ENCODE measurements around the gene MAPK8IP2. TPM values are rescaled to one million over a fixed set of nuclear protein-coding genes. Genes with fewer than 3 reads are reported as not detected.

Gene MAPK8IP2
- total RNA-seq, 1 experiment from 2014 or later: 6.4 TPM

DNA sequence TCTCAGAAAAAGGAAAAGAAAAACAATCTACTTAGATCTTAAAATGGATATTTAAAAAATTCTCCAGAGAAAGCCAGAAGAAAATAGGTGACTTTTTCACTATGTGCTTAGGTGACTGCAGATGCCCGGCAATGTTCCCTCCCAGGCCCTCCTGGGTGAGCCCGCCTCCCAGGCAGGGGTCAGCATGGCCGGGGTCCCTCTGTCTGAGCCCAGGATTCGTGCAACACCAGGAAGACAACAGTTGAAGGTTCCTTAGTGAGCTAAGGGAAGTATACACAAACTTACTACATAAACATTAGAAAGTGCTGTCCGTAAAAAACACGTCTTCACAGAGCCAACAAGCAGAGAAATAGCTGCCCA lies 11.6 kb downstream of the MAPK8IP2 start:
- H3K9ac ChIP-seq (ENCODE audit: low read length): no peak overlapping the region
- ATAC-seq (no peak), DNase-seq (ENCODE audit: low read depth, low spot score) (no peak)
- ChIA-PET CTCF (interaction anchor here (1.6 kb wide), 1 partner anchor 86 kb away, joined by 3 read pairs; the partner anchor contains the start of gene SCO2), POLR2A (no interaction called here), RAD21 (ENCODE audit: low non-redundant PET in 1 of 2, low total read pairs in 2 of 2, uncharacterized antibody in 2 of 2, unreplicated experiment in 2 of 2) (no interaction called here)
- no peaks in the 10 kb centered on the region for H3K79me2 ChIP-seq (ENCODE audit: insufficient read depth, low read length)
- H3K27ac ChIP-seq (ENCODE audit: low read depth, low read length): no peak overlapping the region
- no peaks in the 10 kb centered on the region for H3K36me3 ChIP-seq (ENCODE audit: control insufficient read depth in 1 of 2, insufficient read depth in 2 of 2, low read length in 2 of 2)
- H4K20me1 ChIP-seq (ENCODE audit: insufficient read depth): no peaks in the 10 kb centered on the region
- no peaks in the 10 kb centered on the region for H3K9me3 ChIP-seq (ENCODE audit: control insufficient read depth in 1 of 2, insufficient read depth in 1 of 2, low read depth in 1 of 2, low read length in 2 of 2)
- peaks cover 19 to 28% of the 10 kb centered on the region in 2 experiments for H3K4me1 ChIP-seq (ENCODE audit: control insufficient read depth in 1 of 2, insufficient read depth in 2 of 2, low read length in 2 of 2)
- intact Hi-C loops (cut with micrococcal nuclease): loop anchor here (2.0 kb wide), 1 partner anchor 29 kb away; the partner anchor contains the start of gene CHKB
- no TSS peak for BruUV-seq (replicated peaks)
- H2AFZ ChIP-seq (ENCODE audit: low read depth, low read length, poor library complexity, severe bottlenecking): no peak overlapping the region
- TF ChIP-seq ZFX (IDR thresholded peaks at IDR 0.05): no peak
- TF ChIP-seq EGR1 (IDR thresholded peaks at IDR 0.05; ENCODE audit: low read depth): no peak
- TF ChIP-seq, protein P1, sequence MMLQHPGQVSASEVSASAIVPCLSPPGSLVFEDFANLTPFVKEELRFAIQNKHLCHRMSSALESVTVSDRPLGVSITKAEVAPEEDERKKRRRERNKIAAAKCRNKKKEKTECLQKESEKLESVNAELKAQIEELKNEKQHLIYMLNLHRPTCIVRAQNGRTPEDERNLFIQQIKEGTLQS (IDR thresholded peaks at IDR 0.05): no peak
- TF ChIP-seq SRF (IDR thresholded peaks at IDR 0.05; ENCODE audit: low read depth): no peak
- TF ChIP-seq CTCF (IDR thresholded peaks at IDR 0.05 in 2 of 3, conservative IDR thresholded peaks at IDR 0.05 in 1 of 3; ENCODE audit: borderline replicate concordance in 1 of 3, insufficient read depth in 1 of 3, low read depth in 2 of 3, low read length in 2 of 3): no peak
- TF ChIP-seq EZH2phosphoT487 (IDR thresholded peaks at IDR 0.05; ENCODE audit: borderline replicate concordance): no peak
- TF ChIP-seq TCF7L2 (IDR thresholded peaks at IDR 0.05; ENCODE audit: borderline replicate concordance, extremely low read depth, insufficient read depth, insufficient read length): no peak
- TF ChIP-seq CBX3 (IDR thresholded peaks at IDR 0.05; ENCODE audit: low read depth): no peak
- H3K27me3 ChIP-seq (ENCODE audit: insufficient read depth, low read length): no peaks in the 10 kb centered on the region
- 0 out of 2 replicates have a peak overlapping the region, but pooled peaks have one; percentile 62 for H3K4me2 ChIP-seq (ENCODE audit: low read length)
- no peak overlapping the region for H3K4me3 ChIP-seq (replicated peaks in 1 of 2; ENCODE audit: low read depth in 1 of 2, low read length in 2 of 2)
- no peaks in the 10 kb centered on the region for H3K9me2 ChIP-seq (ENCODE audit: insufficient read depth)
